ENCODE data around the gene SORCS3. TPM values are rescaled to one million over a fixed set of nuclear protein-coding genes. Genes with fewer than 3 reads are reported as not detected.

The SORCS3 gene
- total and polyA plus RNA-seq, 2 of the 13 experiments (the other 11 are each of a cell fraction or from before 2014, with no cell fraction given): 0.07 TPM; not detected in 1

GRCh38 chr10:104824380-104825006 is 183.4 kb downstream of the SORCS3 start (continued):
- TF ChIP-seq ZNF547 (CRISPR knock-in tag; IDR thresholded peaks at IDR 0.05) (no peak), ZNF543 (CRISPR knock-in tag; IDR thresholded peaks at IDR 0.05) (0 out of 2 replicates have a peak, but pooled peaks have one; percentile 49), ETV5 (CRISPR knock-in tag; IDR thresholded peaks at IDR 0.05; ENCODE audit: borderline replicate concordance) (no peak; the same call in 1 of the 2 replicates), NFKBIZ (CRISPR knock-in tag; IDR thresholded peaks at IDR 0.05) (0 out of 2 replicates have a peak, but pooled peaks have one; percentile 61), ZBTB43 (CRISPR knock-in tag; conservative IDR thresholded peaks at IDR 0.05) (peak; percentile 80), ZNF816 (CRISPR knock-in tag; IDR thresholded peaks at IDR 0.05; ENCODE audit: borderline replicate concordance) (0 out of 2 replicates have a peak, but pooled peaks have one; percentile 50), ZNF260 (CRISPR knock-in tag; IDR thresholded peaks at IDR 0.05; ENCODE audit: borderline replicate concordance, low read depth) (no peak), ZKSCAN1 (IDR thresholded peaks at IDR 0.05; ENCODE audit: low read length) (no peak), PPARG (CRISPR knock-in tag; conservative IDR thresholded peaks at IDR 0.05) (0 out of 2 replicates have a peak, but pooled peaks have one; percentile 46), KLF15 (CRISPR knock-in tag; IDR thresholded peaks at IDR 0.05; ENCODE audit: borderline replicate concordance) (peak; percentile 76; the same call in 1 of the 2 replicates), ZSCAN9 (CRISPR knock-in tag; IDR thresholded peaks at IDR 0.05; ENCODE audit: borderline replicate concordance) (peak; percentile 98), EEA1 (CRISPR knock-in tag; IDR thresholded peaks at IDR 0.05; ENCODE audit: borderline replicate concordance) (no peak), HOXD1 (CRISPR knock-in tag; IDR thresholded peaks at IDR 0.05) (peak; percentile 63; the same call in 1 of the 2 replicates), PATZ1 (CRISPR knock-in tag; IDR thresholded peaks at IDR 0.05) (peak; percentile 62; the same call in 1 of the 2 replicates), BHLHE40 (IDR thresholded peaks at IDR 0.05; ENCODE audit: low read length) (no peak), NFYC (CRISPR knock-in tag; IDR thresholded peaks at IDR 0.05) (0 out of 2 replicates have a peak, but pooled peaks have one; percentile 21)
- TF ChIP-seq, protein P1, sequence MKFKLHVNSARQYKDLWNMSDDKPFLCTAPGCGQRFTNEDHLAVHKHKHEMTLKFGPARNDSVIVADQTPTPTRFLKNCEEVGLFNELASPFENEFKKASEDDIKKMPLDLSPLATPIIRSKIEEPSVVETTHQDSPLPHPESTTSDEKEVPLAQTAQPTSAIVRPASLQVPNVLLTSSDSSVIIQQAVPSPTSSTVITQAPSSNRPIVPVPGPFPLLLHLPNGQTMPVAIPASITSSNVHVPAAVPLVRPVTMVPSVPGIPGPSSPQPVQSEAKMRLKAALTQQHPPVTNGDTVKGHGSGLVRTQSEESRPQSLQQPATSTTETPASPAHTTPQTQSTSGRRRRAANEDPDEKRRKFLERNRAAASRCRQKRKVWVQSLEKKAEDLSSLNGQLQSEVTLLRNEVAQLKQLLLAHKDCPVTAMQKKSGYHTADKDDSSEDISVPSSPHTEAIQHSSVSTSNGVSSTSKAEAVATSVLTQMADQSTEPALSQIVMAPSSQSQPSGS (CRISPR knock-in tag; IDR thresholded peaks at IDR 0.05): peak; percentile 64; the same call in 1 of the 2 replicates
- TF ChIP-seq, protein P2, sequence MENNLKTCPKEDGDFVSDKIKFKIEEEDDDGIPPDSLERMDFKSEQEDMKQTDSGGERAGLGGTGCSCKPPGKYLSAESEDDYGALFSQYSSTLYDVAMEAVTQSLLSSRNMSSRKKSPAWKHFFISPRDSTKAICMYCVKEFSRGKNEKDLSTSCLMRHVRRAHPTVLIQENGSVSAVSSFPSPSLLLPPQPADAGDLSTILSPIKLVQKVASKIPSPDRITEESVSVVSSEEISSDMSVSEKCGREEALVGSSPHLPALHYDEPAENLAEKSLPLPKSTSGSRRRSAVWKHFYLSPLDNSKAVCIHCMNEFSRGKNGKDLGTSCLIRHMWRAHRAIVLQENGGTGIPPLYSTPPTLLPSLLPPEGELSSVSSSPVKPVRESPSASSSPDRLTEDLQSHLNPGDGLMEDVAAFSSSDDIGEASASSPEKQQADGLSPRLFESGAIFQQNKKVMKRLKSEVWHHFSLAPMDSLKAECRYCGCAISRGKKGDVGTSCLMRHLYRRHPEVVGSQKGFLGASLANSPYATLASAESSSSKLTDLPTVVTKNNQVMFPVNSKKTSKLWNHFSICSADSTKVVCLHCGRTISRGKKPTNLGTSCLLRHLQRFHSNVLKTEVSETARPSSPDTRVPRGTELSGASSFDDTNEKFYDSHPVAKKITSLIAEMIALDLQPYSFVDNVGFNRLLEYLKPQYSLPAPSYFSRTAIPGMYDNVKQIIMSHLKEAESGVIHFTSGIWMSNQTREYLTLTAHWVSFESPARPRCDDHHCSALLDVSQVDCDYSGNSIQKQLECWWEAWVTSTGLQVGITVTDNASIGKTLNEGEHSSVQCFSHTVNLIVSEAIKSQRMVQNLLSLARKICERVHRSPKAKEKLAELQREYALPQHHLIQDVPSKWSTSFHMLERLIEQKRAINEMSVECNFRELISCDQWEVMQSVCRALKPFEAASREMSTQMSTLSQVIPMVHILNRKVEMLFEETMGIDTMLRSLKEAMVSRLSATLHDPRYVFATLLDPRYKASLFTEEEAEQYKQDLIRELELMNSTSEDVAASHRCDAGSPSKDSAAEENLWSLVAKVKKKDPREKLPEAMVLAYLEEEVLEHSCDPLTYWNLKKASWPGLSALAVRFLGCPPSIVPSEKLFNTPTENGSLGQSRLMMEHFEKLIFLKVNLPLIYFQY (CRISPR knock-in tag; IDR thresholded peaks at IDR 0.05; ENCODE audit: borderline replicate concordance): peak; percentile 71; the same call in 1 of the 2 replicates

Measured in HepG2 (cell line).